ENCODE data around the gene ADRA2C. TPM values are rescaled to one million over a fixed set of nuclear protein-coding genes. Genes with fewer than 3 reads are reported as not detected.

ADRA2C gene
- total and polyA plus RNA-seq, 2 of the 13 experiments (the other 11 are each of a cell fraction or from before 2014, with no cell fraction given), result 15.4 to 69.7 TPM

- TF ChIP-seq ZNF652 (CRISPR knock-in tag; IDR thresholded peaks at IDR 0.05; ENCODE audit: borderline replicate concordance, low read depth), result no peak
- no peak for TF ChIP-seq HDAC6 (IDR thresholded peaks at IDR 0.05; ENCODE audit: low read depth, low read length)
- no peak for TF ChIP-seq ZNF678 (CRISPR knock-in tag; IDR thresholded peaks at IDR 0.05)
- no peak for TF ChIP-seq NPAS2 (CRISPR knock-in tag; IDR thresholded peaks at IDR 0.05; ENCODE audit: borderline replicate concordance)
- no peak for TF ChIP-seq KAT8 (CRISPR knock-in tag; IDR thresholded peaks at IDR 0.05)
- no peak for TF ChIP-seq ZNF232 (CRISPR knock-in tag; IDR thresholded peaks at IDR 0.05; ENCODE audit: borderline replicate concordance)
- TF ChIP-seq EP300 (IDR thresholded peaks at IDR 0.05; ENCODE audit: low read depth in 2 of 2, low read length in 2 of 2), result no peak
- no peak for TF ChIP-seq EP300 (CRISPR knock-in tag; IDR thresholded peaks at IDR 0.05; ENCODE audit: borderline replicate concordance)
- TF ChIP-seq FOXO4 (CRISPR knock-in tag; conservative IDR thresholded peaks at IDR 0.05), result no peak
- TF ChIP-seq ZNF777 (CRISPR knock-in tag; IDR thresholded peaks at IDR 0.05), result no peak
- no peak for TF ChIP-seq ZBTB2 (CRISPR knock-in tag; IDR thresholded peaks at IDR 0.05; ENCODE audit: low read depth)
These were observed 31.9 kb downstream of the ADRA2C start (continued) for GRCh38 chr4:3797831-3798790.

All from HepG2 (cell line).